Umbilical cord (tissue), 2 donors: ENCODE data around the gene FMO5. TPM values are rescaled to one million over a fixed set of nuclear protein-coding genes. Genes with fewer than 3 reads are reported as not detected.

ENCODE experiments used
- DNase-seq: peaks from one replicate; pipeline ENCODE4 v3.0.0-alpha.2; 2015; ENCODE audit warnings: low spot score
- total RNA-seq: library from RNA; depleted of rRNA; stranded (reverse); fragments of >200 nt; gene quantifications from one replicate; pipeline ENCODE4 v1.2.3, GENCODE V29; 2014; ENCODE audit warnings: low replicate concordance; ENCODE audit not compliant: insufficient read depth

Gene FMO5
- total RNA-seq, 1 donor from 2014 or later = 14.0 TPM

DNA sequence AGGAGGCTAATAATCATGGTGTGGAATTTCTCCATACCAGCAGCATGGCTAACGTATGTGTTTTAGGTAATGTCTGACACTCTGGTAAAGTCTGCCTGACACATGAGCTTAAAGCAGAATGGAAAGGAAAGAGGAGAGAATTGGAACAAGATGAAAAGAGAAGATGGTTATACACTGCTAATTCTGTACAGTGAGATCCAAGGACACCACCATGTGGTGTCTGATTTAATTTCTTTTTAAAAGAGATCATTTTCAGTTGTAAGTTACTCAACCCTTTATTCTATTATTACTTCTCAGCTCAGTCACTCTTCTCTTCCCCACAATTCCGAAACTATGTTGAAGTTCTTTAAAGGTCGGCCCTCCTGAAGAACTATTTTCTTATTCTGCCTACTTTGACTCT is 68.5 kb downstream of the FMO5 start:
- DNase-seq = no peak

- no peak for DNase-seq
These were observed 72.4 kb downstream of the FMO5 start for GRCh38 chr1:147152772-147153171.

DNA sequence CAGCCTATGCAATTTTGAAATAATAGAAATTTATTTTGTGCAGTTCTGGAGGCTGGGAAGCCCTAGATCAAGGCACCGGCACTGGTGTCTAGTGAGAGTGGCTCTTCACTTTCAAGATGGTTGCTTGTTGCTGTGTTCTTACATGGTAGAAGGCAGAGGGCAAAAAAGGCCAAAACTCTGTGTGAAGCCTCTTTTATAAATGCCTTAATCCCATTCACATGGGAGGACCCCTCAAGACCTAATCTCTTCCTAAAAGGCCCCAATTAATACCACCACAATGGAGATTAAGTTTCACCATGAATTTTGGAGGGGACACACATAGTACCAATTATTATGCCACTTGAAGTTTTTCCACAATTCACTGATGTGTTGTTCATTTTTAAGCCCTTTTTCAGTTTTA is 73.9 kb downstream of the FMO5 start:
- no peak for DNase-seq

- no peak for DNase-seq
These were observed 82.3 kb downstream of the FMO5 start for GRCh38 chr1:147142886-147143285.

Other genes with a start within 250 kb of the FMO5 start
- gene PRKAB2, start 52.9 kb downstream of the FMO5 start, total RNA-seq = 32.0 TPM
- gene CHD1L, start 17.3 kb upstream of the FMO5 start, total RNA-seq = 10.1 TPM